HepG2 (cell line): ENCODE results near the gene TMTC4. TPM values are rescaled to one million over a fixed set of nuclear protein-coding genes. Genes with fewer than 3 reads are reported as not detected.
A peak's percentile ranks its signal among the peaks of the same experiment; 100 is the strongest.

Experiments used
- CREB1 ChIP-seq, 2 experiments: fragments of 450-650 bp in 1 of 2; IDR thresholded peaks; 2 replicates each; pipeline ENCODE4 v1.6.1; 2016 to 2017; ENCODE audit warnings: control low read depth in 1 of 2, mild to moderate bottlenecking in 1 of 2, missing compliant biosample characterization in 1 of 2, missing genetic modification characterization in 1 of 2
- FLYWCH1 ChIP-seq: sonication (generic); formaldehyde crosslinking; IDR thresholded peaks from 2 replicates; pipeline ENCODE4 v1.8.1; 2023; ENCODE audit warnings: mild to moderate bottlenecking, missing genetic modification reagents
- PRDM15 ChIP-seq: sonication (generic); formaldehyde crosslinking; IDR thresholded peaks from 2 replicates; pipeline ENCODE4 v1.4.0; 2020; ENCODE audit warnings: missing genetic modification reagents
- RXRA ChIP-seq: sonication (generic); formaldehyde crosslinking; IDR thresholded peaks from 2 replicates; pipeline ENCODE4 v1.5.1; 2020; ENCODE audit warnings: missing genetic modification reagents
- SIX4 ChIP-seq: sonication (generic); formaldehyde crosslinking; IDR thresholded peaks from 2 replicates; pipeline ENCODE4 v1.4.0; 2020; ENCODE audit warnings: missing genetic modification reagents
- SP140L ChIP-seq: sonication (generic); formaldehyde crosslinking; IDR thresholded peaks from 2 replicates; pipeline ENCODE4 v1.4.0; 2020; ENCODE audit warnings: missing genetic modification reagents, borderline replicate concordance
- ZBTB40 ChIP-seq, 2 experiments: fragments of 450-650 bp in 1 of 2; sonication (generic) in 1 of 2; formaldehyde crosslinking in 1 of 2; IDR thresholded peaks; 2 replicates each; pipeline versions ENCODE4 v1.6.1 to v1.8.0; 2016 to 2022; ENCODE audit warnings: antibody characterized with exemption in 1 of 2, mild to moderate bottlenecking in 1 of 2, missing genetic modification reagents in 1 of 2
- ZNF800 ChIP-seq: sonication (generic); formaldehyde crosslinking; IDR thresholded peaks from 2 replicates; pipeline ENCODE4 v1.4.0; 2020; ENCODE audit warnings: missing genetic modification reagents
- polyA plus RNA-seq, 8 experiments: library from polyadenylated mRNA; depleted of rRNA in 3 of 8; stranded (reverse) in 7 of 8; unstranded in 1 of 8; fragments of >200 nt; fragmentation: Illumina TruSeq in 4 of 8; extraction: Trizol in 4 of 8; gene quantifications; 2 replicates each; pipeline versions ENCODE4 v1.2.1 to v1.2.3, GENCODE V29; 2011 to 2016; ENCODE audit warnings: low read depth in 4 of 8, missing spikeins in 1 of 8, mixed read lengths in 1 of 8; ENCODE audit not compliant: insufficient read depth in 1 of 8
- total RNA-seq, 5 experiments: library from RNA; depleted of rRNA; stranded (reverse); fragments of >200 nt; fragmentation: Illumina TruSeq; extraction: Trizol; gene quantifications; 2 replicates each; pipeline ENCODE4 v1.2.3, GENCODE V29; 2016; ENCODE audit warnings: low read depth in 1 of 5

Gene TMTC4
- total and polyA plus RNA-seq, 2 of the 13 experiments (the other 11 are each of a cell fraction or from before 2014, with no cell fraction given), result 16.0 to 22.6 TPM

GRCh38 chr13:100588331-100589177 lies 86.0 kb downstream of the TMTC4 start, which contains the start of gene GGACT (continued):
- no peak for TF ChIP-seq ZBTB40 (IDR thresholded peaks at IDR 0.05)
- TF ChIP-seq ZBTB40 (CRISPR knock-in tag; IDR thresholded peaks at IDR 0.05), result peak; percentile 88; the same call in 1 of the 2 replicates
- TF ChIP-seq RXRA (CRISPR knock-in tag), result 0 out of 2 replicates have a peak, but pooled peaks have one; percentile 5
- TF ChIP-seq SP140L (CRISPR knock-in tag), result no peak
- TF ChIP-seq ZNF800 (CRISPR knock-in tag), result no peak
- no peak for TF ChIP-seq FLYWCH1 (CRISPR knock-in tag)
- no peak for TF ChIP-seq CREB1 (IDR thresholded peaks at IDR 0.05)
- no peak for TF ChIP-seq CREB1 (CRISPR knock-in tag; IDR thresholded peaks at IDR 0.05)
- TF ChIP-seq PRDM15 (CRISPR knock-in tag), result 0 out of 2 replicates have a peak, but pooled peaks have one; percentile 17
- no peak for TF ChIP-seq SIX4 (CRISPR knock-in tag)
